Smooth muscle cell (in vitro differentiated cells): ENCODE measurements around the gene RNF187. TPM values are rescaled to one million over a fixed set of nuclear protein-coding genes. Genes with fewer than 3 reads are reported as not detected.

ENCODE experiments used
- DNase-seq: peaks from one replicate; lab custom pipeline; 2025; ENCODE audit not compliant: unreplicated experiment; lab: John Stamatoyannopoulos, UW
- H2AFZ ChIP-seq: fragments of 200-600 bp; sonication (generic); 2 replicates; pipeline ENCODE4 v1.6.0; 2016; ENCODE audit warnings: antibody characterized with exemption, low read depth, mild to moderate bottlenecking
- H3F3A ChIP-seq: fragments of 200-600 bp; sonication (generic); 2 replicates; pipeline ENCODE4 v1.6.0; 2017; ENCODE audit warnings: antibody characterized with exemption, low read depth
- H3K27ac ChIP-seq: fragments of 200-600 bp; sonication (generic); 2 replicates; pipeline ENCODE4 v1.5.1; 2016; ENCODE audit warnings: low read depth, mild to moderate bottlenecking
- H3K27me3 ChIP-seq: fragments of 200-600 bp; sonication (generic); 2 replicates; pipeline ENCODE4 v1.6.1; 2016; ENCODE audit warnings: low read depth, mild to moderate bottlenecking
- H3K36me3 ChIP-seq: fragments of 200-600 bp; sonication (generic); 2 replicates; pipeline ENCODE4 v1.5.1; 2016; ENCODE audit warnings: low read depth
- H3K4me1 ChIP-seq: fragments of 200-600 bp; sonication (generic); 2 replicates; pipeline ENCODE4 v1.5.1; 2016; ENCODE audit warnings: low read depth
- H3K4me2 ChIP-seq: fragments of 200-600 bp; sonication (generic); 2 replicates; pipeline ENCODE4 v1.6.0; 2016; ENCODE audit warnings: mild to moderate bottlenecking
- H3K4me3 ChIP-seq: fragments of 200-600 bp; sonication (generic); 2 replicates; pipeline ENCODE4 v1.5.1; 2016; ENCODE audit warnings: mild to moderate bottlenecking
- H3K79me2 ChIP-seq: fragments of 200-600 bp; sonication (generic); 2 replicates; pipeline ENCODE4 v1.6.0; 2016; ENCODE audit warnings: low read depth, mild to moderate bottlenecking
- H3K9ac ChIP-seq: fragments of 200-600 bp; sonication (generic); 2 replicates; pipeline ENCODE4 v1.6.0; 2016; ENCODE audit warnings: low read depth
- H3K9me3 ChIP-seq: fragments of 200-600 bp; sonication (generic); replicated peaks from 2 replicates; pipeline ENCODE4 v1.5.1; 2016; ENCODE audit warnings: low read depth
- H4K20me1 ChIP-seq: fragments of 200-600 bp; sonication (generic); 2 replicates; pipeline ENCODE4 v1.6.0; 2016; ENCODE audit warnings: low read depth
- CTCF ChIP-seq: fragments of 200-600 bp; sonication (generic); IDR thresholded peaks from 2 replicates; pipeline ENCODE4 v1.5.1; 2017; ENCODE audit warnings: borderline replicate concordance, mild to moderate bottlenecking, antibody characterized with exemption; ENCODE audit not compliant: insufficient read depth, poor library complexity, severe bottlenecking
- WGBS: methylation state at CpG from one replicate; pipeline ENCODE4 v1.1.7; 2016; ENCODE audit warnings: low lambda C conversion rate; 5-methylcytosine and 5-hydroxymethylcytosine counted together
- polyA plus RNA-seq: library from polyadenylated mRNA; unstranded; fragments of >200 nt; fragmentation: Nextera tagmentation; extraction: Ambion mirVana; gene quantifications from 2 replicates; pipeline ENCODE4 v1.2.1, GENCODE V29; 2016
- total RNA-seq: library from RNA; depleted of rRNA; stranded (reverse); fragments of >200 nt; gene quantifications from 2 replicates; pipeline ENCODE4 v1.2.3, GENCODE V29; 2014

The RNF187 gene
- total and polyA plus RNA-seq, 2 experiments from 2014 or later, result 35.9 to 150 TPM

- H4K20me1 ChIP-seq, result peaks cover 66% of the 10 kb centered on the region
- H3K4me3 ChIP-seq, result no peak overlapping the region
- no peaks in the 10 kb centered on the region for H3K9me3 ChIP-seq
- no peak overlapping the region for H3K4me2 ChIP-seq
- 97% methylated on average over 6 of the region's 7 CpGs for WGBS
- peaks cover 23% of the 10 kb centered on the region for H3K79me2 ChIP-seq
- no peak overlapping the region for H3K27ac ChIP-seq
- TF ChIP-seq CTCF, result no peak
- DNase-seq, result no peak
- peaks cover 5% of the 10 kb centered on the region for H3K36me3 ChIP-seq
- H2AFZ ChIP-seq, result no peak overlapping the region
- H3K27me3 ChIP-seq, result no peaks in the 10 kb centered on the region
- no peak overlapping the region for H3K9ac ChIP-seq
- H3K4me1 ChIP-seq, result no peaks in the 10 kb centered on the region
- H3F3A ChIP-seq, result no peaks in the 10 kb centered on the region
Observed at GRCh38 chr1:228494391-228494790, 7.2 kb downstream of the RNF187 start.

- 97% methylated on average over 15 of the region's 15 CpGs for WGBS
- Histone ChIP-seq H3K9ac (no peak overlapping the region), H3F3A (no peaks in the 10 kb centered on the region), H3K4me1 (no peaks in the 10 kb centered on the region), H3K4me2 (no peak overlapping the region), H3K36me3 (peaks cover 5% of the 10 kb centered on the region), H3K27me3 (no peaks in the 10 kb centered on the region), H3K27ac (no peak overlapping the region), H2AFZ (no peak overlapping the region), H4K20me1 (peaks cover 58% of the 10 kb centered on the region), H3K79me2 (peaks cover 15% of the 10 kb centered on the region), H3K9me3 (no peaks in the 10 kb centered on the region), H3K4me3 (no peak overlapping the region)
- no peak for TF ChIP-seq CTCF
- no peak for DNase-seq
Observed at GRCh38 chr1:228494970-228495853, 8.0 kb downstream of the RNF187 start.

GRCh38 chr1:228496084-228496483 is 8.9 kb downstream of the RNF187 start:
- H3K9me3 ChIP-seq, result no peaks in the 10 kb centered on the region
- H3K27ac ChIP-seq, result no peak overlapping the region
- DNase-seq, result no peak
- H3K27me3 ChIP-seq, result no peaks in the 10 kb centered on the region
- H3K4me3 ChIP-seq, result no peak overlapping the region
- WGBS, result 93% methylated on average over 4 of the region's 4 CpGs
- H3F3A ChIP-seq, result no peaks in the 10 kb centered on the region
- H2AFZ ChIP-seq, result no peak overlapping the region
- TF ChIP-seq CTCF, result no peak
- no peaks in the 10 kb centered on the region for H3K4me1 ChIP-seq
- H3K79me2 ChIP-seq, result peaks cover 6% of the 10 kb centered on the region
- no peak overlapping the region for H3K4me2 ChIP-seq
- no peak overlapping the region for H3K9ac ChIP-seq
- H4K20me1 ChIP-seq, result peaks cover 49% of the 10 kb centered on the region
- peaks cover 5% of the 10 kb centered on the region for H3K36me3 ChIP-seq
